ENCODE measurements around the gene IFITM10.

The IFITM10 gene

DNA sequence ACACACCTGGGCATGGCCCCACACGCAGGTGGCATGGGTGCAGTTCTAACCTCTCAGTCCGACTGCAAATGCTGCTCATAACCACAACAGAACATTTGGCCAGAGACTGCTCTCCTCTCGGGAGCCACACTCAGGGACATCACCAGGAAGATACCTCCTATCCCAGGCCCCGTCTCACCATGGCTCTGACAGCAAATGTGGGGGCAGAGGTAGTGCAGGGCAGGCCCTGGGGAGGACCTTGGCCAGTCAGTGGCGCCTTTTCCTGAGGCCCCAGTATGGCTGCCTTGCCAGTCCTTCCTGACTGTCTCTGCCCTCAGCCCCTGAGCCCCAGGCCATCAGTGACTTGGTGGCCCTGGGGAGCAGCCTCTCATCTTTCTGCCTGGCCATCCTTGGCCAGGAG is 50.6 kb downstream of the IFITM10 start:
- Mint-ChIP-seq H3K36me3 (ENCODE audit: low read depth) (no peaks in the 10 kb centered on the region), H3K27ac (no peak overlapping the region), H3K4me3 (no peak overlapping the region), H3K4me1 (peaks cover 7% of the 10 kb centered on the region), H3K27me3 (ENCODE audit: low read depth) (peaks cover 30% of the 10 kb centered on the region), H3K9me3 (peaks cover 15% of the 10 kb centered on the region)
- TF ChIP-seq, protein P1, sequence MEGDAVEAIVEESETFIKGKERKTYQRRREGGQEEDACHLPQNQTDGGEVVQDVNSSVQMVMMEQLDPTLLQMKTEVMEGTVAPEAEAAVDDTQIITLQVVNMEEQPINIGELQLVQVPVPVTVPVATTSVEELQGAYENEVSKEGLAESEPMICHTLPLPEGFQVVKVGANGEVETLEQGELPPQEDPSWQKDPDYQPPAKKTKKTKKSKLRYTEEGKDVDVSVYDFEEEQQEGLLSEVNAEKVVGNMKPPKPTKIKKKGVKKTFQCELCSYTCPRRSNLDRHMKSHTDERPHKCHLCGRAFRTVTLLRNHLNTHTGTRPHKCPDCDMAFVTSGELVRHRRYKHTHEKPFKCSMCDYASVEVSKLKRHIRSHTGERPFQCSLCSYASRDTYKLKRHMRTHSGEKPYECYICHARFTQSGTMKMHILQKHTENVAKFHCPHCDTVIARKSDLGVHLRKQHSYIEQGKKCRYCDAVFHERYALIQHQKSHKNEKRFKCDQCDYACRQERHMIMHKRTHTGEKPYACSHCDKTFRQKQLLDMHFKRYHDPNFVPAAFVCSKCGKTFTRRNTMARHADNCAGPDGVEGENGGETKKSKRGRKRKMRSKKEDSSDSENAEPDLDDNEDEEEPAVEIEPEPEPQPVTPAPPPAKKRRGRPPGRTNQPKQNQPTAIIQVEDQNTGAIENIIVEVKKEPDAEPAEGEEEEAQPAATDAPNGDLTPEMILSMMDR (IDR thresholded peaks at IDR 0.05; ENCODE audit: unreplicated experiment in 3 of 3), result no peak

DNA sequence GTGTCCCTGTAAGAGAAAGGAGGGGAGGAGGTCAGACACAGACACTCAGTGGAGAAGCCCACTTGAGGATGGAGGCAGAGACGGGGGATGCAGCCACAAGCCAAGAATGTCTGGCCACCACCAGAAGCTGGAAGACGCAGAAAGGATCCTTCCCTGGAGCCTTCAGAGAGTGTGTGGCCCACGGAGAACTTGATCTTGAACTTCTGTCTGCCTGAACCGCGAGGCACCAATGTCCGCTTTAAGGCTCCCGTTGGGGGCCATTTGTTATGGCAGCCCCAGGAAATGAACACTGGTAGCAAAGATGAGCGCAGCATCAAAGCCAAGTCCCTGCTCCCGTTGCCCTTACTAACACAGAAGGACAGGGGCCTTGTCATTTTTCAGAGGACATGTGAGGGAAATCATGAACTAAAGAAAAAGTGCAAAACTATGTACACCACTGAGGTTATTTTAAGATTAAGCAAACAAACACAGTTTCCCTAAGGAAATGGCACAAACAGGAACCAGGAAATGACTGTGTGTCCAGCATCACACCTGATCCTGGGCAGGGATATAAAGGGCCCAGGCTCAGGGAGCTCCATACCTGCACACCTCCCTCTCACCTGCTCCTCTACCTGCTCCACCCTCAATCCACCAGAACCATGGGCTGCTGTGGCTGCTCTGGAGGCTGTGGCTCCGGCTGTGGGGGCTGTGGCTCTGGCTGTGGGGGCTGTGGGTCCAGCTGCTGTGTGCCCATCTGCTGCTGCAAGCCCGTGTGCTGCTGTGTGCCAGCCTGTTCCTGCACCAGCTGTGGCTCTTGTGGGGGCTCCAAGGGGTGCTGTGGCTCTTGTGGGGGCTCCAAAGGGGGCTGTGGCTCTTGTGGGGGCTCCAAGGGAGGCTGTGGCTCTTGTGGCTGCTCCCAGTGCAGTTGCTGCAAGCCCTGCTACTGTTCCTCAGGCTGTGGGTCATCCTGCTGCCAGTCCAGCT is 53.5 kb downstream of the IFITM10 start, which contains the start of gene KRTAP5-6:
TSS of gene KRTAP5-6 (plus strand) at position 588 of the 963 bp plus-strand sequence. CDS start at position 639, 51 bp downstream.
- peaks cover 11% of the 10 kb centered on the region for H3K4me1 Mint-ChIP-seq
- TF ChIP-seq, protein P1 (IDR thresholded peaks at IDR 0.05; ENCODE audit: unreplicated experiment in 3 of 3), result no peak
- no peaks in the 10 kb centered on the region for H3K36me3 Mint-ChIP-seq (ENCODE audit: low read depth)
- peaks cover 33% of the 10 kb centered on the region for H3K27me3 Mint-ChIP-seq (ENCODE audit: low read depth)
- peak within 1 kb of the TSS in 1 of 3 experiments; percentile 32 for H3K27ac Mint-ChIP-seq
- H3K9me3 Mint-ChIP-seq, result peaks cover 12% of the 10 kb centered on the region
- H3K4me3 Mint-ChIP-seq, result peak within 1 kb of the TSS; percentile 10 to 34 (median 11)

DNA sequence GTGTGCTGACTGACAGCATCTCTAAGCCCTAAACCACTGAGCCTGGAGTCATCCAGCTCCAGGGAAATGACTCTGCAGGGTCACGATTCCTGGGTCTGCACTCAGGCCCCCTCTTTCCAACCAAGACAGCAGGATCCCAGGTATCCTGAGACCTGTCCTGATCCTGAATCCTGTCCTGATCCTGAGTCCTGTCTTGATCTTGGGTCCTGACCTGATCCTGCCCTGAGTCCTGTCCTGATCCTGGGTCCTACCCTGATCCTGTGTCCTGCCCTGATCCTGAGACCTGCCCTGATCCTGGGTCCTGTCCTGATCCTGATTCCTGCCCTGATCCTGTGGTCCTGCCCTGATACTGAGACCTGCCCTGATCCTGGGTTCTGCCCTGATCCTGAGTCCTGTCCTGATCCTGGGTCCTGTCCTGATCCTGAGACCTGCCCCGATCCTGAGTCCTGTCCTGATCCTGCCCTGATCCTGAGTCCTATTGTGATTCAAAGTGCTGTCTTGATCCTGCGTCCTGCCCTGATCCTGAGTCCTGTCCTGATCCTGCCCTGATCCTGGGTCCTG is 54.8 kb downstream of the IFITM10 start:
- H3K27me3 Mint-ChIP-seq (ENCODE audit: low read depth), result peaks cover 33% of the 10 kb centered on the region
- peak overlapping the region; percentile 10 to 34 (median 11) for H3K4me3 Mint-ChIP-seq
- H3K9me3 Mint-ChIP-seq, result peaks cover 5% of the 10 kb centered on the region
- no peaks in the 10 kb centered on the region for H3K36me3 Mint-ChIP-seq (ENCODE audit: low read depth)
- TF ChIP-seq, protein P1 (IDR thresholded peaks at IDR 0.05; ENCODE audit: unreplicated experiment in 3 of 3), result no peak
- peak overlapping the region in 1 of 3 experiments; percentile 32 for H3K27ac Mint-ChIP-seq
- H3K4me1 Mint-ChIP-seq, result peaks cover 16% of the 10 kb centered on the region

DNA sequence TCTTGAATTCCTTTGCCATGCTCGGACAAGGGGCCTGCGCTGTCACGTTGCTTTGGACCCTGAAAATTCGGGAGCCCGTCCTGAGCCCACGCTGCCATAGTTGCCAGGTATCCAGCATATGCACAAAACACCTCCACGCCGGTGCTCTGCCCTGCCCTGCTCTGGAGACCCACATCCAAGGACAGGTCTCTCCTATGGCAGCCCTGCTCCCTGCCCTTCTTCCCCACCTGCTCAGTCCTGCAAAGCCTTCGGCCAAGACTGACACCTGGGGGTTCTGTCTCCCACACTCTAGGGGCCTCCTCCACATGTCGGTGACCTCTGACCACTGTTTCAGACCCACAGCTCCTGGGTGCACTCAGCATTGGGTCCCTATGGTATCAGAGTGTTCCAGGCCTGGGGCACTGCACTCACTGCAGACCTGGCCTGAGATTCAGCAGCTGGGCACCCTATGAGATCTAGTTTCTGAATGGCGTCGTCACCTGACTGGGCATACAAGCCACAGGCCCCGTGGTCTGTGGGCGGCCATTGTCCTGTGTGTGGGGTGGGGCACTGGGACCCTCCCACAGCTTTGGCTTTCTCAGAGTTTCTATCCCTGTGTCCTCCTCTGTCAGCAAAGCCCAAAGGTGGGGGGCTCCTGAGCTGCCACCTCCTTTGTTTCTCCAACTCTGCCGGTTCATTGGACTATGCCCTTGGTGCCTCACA is 55.4 kb downstream of the IFITM10 start:
- no peaks in the 10 kb centered on the region for H3K36me3 Mint-ChIP-seq (ENCODE audit: low read depth)
- TF ChIP-seq, protein P1 (IDR thresholded peaks at IDR 0.05; ENCODE audit: unreplicated experiment in 3 of 3), result no peak
- no peak overlapping the region for H3K27ac Mint-ChIP-seq
- H3K4me3 Mint-ChIP-seq, result peak overlapping the region in 1 of 3 experiments; percentile 13
- peaks cover 16% of the 10 kb centered on the region for H3K4me1 Mint-ChIP-seq
- H3K27me3 Mint-ChIP-seq (ENCODE audit: low read depth), result peaks cover 33% of the 10 kb centered on the region
- peaks cover 5% of the 10 kb centered on the region for H3K9me3 Mint-ChIP-seq

DNA sequence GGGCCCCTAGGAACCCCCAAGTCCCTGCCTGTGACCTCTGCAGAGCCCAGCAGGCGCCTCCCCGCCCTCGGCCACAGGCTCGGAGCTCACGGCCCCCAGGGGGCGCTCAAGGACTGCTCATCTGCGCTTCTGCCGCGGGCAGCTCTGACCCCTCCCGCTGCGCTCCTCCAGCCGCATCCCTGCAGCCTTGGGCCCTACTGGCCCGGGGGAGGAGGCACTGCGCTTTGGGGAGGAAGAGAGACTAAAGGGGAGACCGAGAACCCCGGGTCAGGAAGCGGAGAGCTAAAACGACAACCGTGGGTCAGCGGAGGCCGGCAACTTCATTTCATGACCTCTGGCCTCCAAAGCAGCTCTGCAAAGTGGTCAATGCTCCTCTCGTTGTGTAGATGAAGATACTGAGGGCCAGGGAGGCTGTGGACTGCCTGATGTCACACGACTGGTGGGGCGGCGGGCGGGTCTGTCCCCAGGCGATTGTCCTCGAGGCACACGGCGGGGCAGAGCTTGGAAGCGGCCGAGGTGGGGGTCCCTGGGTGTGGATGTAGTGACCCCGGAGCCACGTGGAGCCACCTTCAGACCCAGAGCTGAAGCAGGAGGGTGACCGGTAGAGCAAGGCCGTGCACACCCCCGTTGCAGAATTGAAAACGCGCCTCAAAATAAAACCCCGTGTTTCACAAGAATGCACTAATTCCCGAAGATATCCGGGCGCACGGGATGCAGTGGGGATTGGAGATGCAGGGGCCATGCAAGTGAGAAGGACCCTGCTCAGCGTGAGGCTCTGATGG is 56.1 kb downstream of the IFITM10 start:
- H3K36me3 Mint-ChIP-seq (ENCODE audit: low read depth), result no peaks in the 10 kb centered on the region
- H3K27ac Mint-ChIP-seq, result no peak overlapping the region
- TF ChIP-seq, protein P1 (IDR thresholded peaks at IDR 0.05; ENCODE audit: unreplicated experiment in 3 of 3), result peak; percentile 92 to 95 (median 92)
- peaks cover 16% of the 10 kb centered on the region for H3K4me1 Mint-ChIP-seq
- H3K4me3 Mint-ChIP-seq, result peak overlapping the region in 1 of 3 experiments; percentile 23
- H3K9me3 Mint-ChIP-seq, result peaks cover 5% of the 10 kb centered on the region
- H3K27me3 Mint-ChIP-seq (ENCODE audit: low read depth), result peaks cover 29% of the 10 kb centered on the region
